Dendritic cell treated with granulocyte-macrophage colony-stimulating factor and Interleukin-4, amounts not matched to agents 40 ng/mL and 50 ng/mL, for 4 days (primary cell): ENCODE measurements around the gene MYH9.
A peak's percentile ranks its signal among the peaks of the same experiment; 100 is the strongest.

Experiments
- H3K27ac Mint-ChIP-seq: one replicate; pipeline ENCODE4 v1.8.0; 2022; ENCODE audit warnings: mild to moderate bottlenecking, mixed read lengths
- H3K27me3 Mint-ChIP-seq: one replicate; pipeline ENCODE4 v1.8.0; 2022; ENCODE audit warnings: mild to moderate bottlenecking, mixed read lengths
- H3K36me3 Mint-ChIP-seq: one replicate; pipeline ENCODE4 v1.8.0; 2022; ENCODE audit warnings: low read depth, mixed read lengths
- H3K4me1 Mint-ChIP-seq: one replicate; pipeline ENCODE4 v1.8.0; 2022; ENCODE audit warnings: low read depth, mixed read lengths
- H3K4me3 Mint-ChIP-seq: one replicate; pipeline ENCODE4 v1.8.0; 2022; ENCODE audit warnings: mild to moderate bottlenecking, moderate library complexity, mixed read lengths
- H3K9me3 Mint-ChIP-seq: one replicate; pipeline ENCODE4 v1.8.0; 2022; ENCODE audit warnings: mixed read lengths
- intact Hi-C: fragments of 100-400 bp; cut with micrococcal nuclease; formaldehyde crosslinking; loops from one replicate; pipeline ENCODE4 v1.15.0; 2022

MYH9 gene

GRCh38 chr22:36325154-36326031, 62.4 kb downstream of the MYH9 start:
- Mint-ChIP-seq H3K27me3 (no peaks in the 10 kb centered on the region), H3K27ac (no peak overlapping the region), H3K4me3 (no peak overlapping the region), H3K36me3 (peaks cover 100% of the 10 kb centered on the region), H3K9me3 (no peaks in the 10 kb centered on the region), H3K4me1 (peaks cover 22% of the 10 kb centered on the region)
- intact Hi-C loops, result no loop called here

- no peaks in the 10 kb centered on the region for H3K9me3 Mint-ChIP-seq
- H3K27me3 Mint-ChIP-seq, result no peaks in the 10 kb centered on the region
- peaks cover 12% of the 10 kb centered on the region for H3K4me1 Mint-ChIP-seq
- peaks cover 100% of the 10 kb centered on the region for H3K36me3 Mint-ChIP-seq
- intact Hi-C loops, result no loop called here
- H3K27ac Mint-ChIP-seq, result no peak overlapping the region
- H3K4me3 Mint-ChIP-seq, result no peak overlapping the region
Observed at GRCh38 chr22:36324414-36324813, 63.4 kb downstream of the MYH9 start.

DNA sequence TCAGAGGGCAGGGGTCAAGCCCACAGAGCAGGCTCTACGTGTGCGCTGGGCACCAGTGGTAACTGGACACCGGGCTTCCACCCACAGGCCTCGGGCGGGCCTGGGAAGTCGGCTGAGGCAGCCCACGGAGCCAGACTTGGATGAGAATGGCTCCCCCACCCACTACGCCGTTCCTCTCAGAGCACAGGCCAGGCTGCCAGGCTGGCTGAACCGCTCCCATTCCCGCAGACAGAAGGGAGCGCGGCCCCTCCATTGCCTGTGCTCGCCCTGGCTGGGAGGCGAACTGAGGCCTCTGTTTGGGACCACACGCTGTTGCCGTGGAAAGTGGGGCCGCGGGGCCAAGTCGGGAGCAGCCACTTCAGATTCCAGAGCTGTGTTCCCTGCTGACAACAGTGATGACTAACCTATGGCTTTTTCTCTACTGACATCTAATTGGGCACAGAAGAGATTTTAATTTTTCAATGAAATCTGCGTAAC, 63.9 kb downstream of the MYH9 start:
- H3K36me3 Mint-ChIP-seq, result peaks cover 100% of the 10 kb centered on the region
- H3K27me3 Mint-ChIP-seq, result no peaks in the 10 kb centered on the region
- intact Hi-C loops, result no loop called here
- H3K9me3 Mint-ChIP-seq, result no peaks in the 10 kb centered on the region
- H3K4me3 Mint-ChIP-seq, result no peak overlapping the region
- no peak overlapping the region for H3K27ac Mint-ChIP-seq
- H3K4me1 Mint-ChIP-seq, result peaks cover 7% of the 10 kb centered on the region

DNA sequence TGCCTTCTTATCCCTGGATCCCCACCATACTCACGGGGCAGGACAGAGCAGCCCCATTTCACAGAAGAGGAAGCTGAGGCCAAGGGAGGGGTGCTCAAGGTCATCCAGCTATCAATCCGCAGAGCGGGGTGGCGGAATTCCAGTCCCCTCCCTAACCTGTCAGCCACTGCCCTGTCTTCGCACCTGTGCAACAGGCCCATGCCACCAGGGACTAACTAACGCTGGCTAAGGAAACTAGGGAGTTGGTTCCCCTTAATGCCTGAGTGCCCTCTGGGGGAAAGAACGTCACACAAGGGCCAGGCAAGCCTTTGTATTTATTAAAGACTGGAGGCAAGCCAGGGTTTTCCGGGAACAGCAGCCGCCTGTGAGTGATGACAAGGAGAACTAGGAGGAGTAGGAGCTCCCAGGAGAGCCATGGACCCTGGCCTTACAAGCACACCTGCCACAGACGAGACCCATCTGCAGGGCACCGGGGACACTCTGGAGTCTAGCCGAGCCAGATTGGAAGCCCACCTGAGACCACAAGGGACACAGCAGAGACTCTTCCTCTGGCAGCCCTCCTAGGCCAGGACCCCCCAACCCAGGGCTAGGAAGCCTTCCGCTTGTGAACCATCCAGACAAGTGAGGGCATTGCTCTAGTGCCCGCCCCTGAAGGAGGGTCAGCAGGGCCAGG, 64.4 kb downstream of the MYH9 start:
- intact Hi-C loops, result no loop called here
- no peaks in the 10 kb centered on the region for H3K9me3 Mint-ChIP-seq
- peaks cover 100% of the 10 kb centered on the region for H3K36me3 Mint-ChIP-seq
- H3K27me3 Mint-ChIP-seq, result no peaks in the 10 kb centered on the region
- H3K27ac Mint-ChIP-seq, result no peak overlapping the region
- peaks cover 1% of the 10 kb centered on the region for H3K4me1 Mint-ChIP-seq
- no peak overlapping the region for H3K4me3 Mint-ChIP-seq

DNA sequence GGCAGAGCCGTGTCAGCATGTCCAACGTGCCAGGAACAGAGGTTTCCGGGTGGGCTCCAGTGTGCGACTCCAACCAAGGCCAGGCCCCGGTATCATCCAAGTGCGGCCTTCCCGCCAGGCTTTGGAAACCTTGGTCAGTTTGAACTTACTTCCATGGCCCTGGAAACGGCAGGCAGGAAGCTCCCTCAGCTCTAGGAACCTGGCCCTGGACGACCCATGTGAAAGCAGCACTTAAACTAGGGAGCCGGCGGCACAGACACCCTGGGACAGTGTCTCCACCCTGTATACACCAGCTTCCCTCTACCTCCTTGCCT, 65.2 kb downstream of the MYH9 start:
- peaks cover 100% of the 10 kb centered on the region for H3K36me3 Mint-ChIP-seq
- no peaks in the 10 kb centered on the region for H3K9me3 Mint-ChIP-seq
- intact Hi-C loops, result no loop called here
- H3K4me1 Mint-ChIP-seq, result no peaks in the 10 kb centered on the region
- no peak overlapping the region for H3K27ac Mint-ChIP-seq
- no peaks in the 10 kb centered on the region for H3K27me3 Mint-ChIP-seq
- no peak overlapping the region for H3K4me3 Mint-ChIP-seq

GRCh38 chr22:36321797-36322601, 65.8 kb downstream of the MYH9 start:
- intact Hi-C loops, result no loop called here
- Mint-ChIP-seq H3K27me3 (no peaks in the 10 kb centered on the region), H3K27ac (no peak overlapping the region), H3K4me3 (no peak overlapping the region), H3K9me3 (no peaks in the 10 kb centered on the region), H3K4me1 (no peaks in the 10 kb centered on the region), H3K36me3 (peaks cover 100% of the 10 kb centered on the region)

DNA sequence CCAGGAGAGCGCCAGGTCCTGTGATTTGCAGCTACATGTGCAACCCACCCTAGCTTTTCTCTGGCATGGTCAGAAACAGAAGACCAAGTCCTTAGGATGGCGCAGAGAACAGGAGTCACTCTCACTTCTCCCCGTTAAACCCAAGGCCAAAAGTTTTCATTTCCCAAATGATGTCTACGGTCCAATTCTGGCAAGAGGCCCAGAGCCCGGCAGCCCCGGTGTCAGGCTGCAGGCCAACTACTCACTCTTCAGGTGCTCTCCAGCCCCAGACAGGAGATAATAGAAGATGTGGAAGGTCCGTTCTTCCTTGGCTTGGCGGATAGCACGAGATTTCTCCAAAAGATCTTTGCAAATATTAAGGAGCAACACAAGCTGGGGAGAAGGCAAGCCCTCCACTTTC, 67.2 kb downstream of the MYH9 start:
- intact Hi-C loops, result no loop called here
- H3K4me1 Mint-ChIP-seq, result no peaks in the 10 kb centered on the region
- H3K9me3 Mint-ChIP-seq, result no peaks in the 10 kb centered on the region
- no peak overlapping the region for H3K4me3 Mint-ChIP-seq
- H3K27me3 Mint-ChIP-seq, result no peaks in the 10 kb centered on the region
- H3K36me3 Mint-ChIP-seq, result peaks cover 100% of the 10 kb centered on the region
- H3K27ac Mint-ChIP-seq, result peak overlapping the region; percentile 3

DNA sequence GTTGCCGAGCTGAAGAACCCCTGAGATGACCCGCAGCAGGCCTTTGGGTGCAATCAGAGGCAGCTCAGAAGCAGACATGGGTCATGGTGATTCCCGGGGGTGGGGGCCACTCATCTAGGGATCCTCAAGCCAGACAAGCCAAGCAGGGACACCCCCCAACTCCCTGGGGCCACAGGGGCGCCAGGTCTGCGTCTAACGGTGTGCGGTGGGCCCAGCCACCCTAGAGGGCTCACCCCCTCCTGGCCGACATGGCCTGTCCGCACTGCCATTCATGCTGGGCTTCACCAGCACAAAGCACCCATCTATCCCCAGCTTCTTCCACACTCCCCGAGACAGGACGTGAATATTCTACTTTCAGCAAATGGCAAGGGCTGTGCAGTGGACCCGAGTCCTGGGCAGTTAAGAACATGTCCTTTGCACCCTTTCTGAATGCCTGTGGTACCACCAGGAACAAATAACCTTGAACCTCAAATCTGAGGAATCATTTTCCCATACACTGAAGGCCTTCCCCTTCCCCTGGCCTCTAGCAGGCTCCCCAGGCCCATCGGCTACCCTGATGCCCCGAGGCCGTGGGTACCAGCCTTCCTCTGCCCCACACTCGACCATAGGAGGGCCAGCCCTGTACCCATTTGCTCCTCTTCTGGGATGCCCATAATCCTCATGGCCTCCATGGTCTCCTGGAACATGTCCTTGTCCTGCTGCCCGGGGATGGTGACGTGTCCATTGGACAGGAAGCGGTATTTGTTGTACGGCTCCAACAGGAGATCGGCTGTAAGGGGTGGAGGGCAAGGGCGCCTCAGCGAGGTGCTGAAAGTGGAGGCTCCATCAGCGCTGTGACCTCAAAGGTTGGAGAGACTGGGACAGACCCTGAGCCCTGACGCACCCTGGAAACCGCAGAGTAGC, 67.9 kb downstream of the MYH9 start:
- H3K4me1 Mint-ChIP-seq, result no peaks in the 10 kb centered on the region

DNA sequence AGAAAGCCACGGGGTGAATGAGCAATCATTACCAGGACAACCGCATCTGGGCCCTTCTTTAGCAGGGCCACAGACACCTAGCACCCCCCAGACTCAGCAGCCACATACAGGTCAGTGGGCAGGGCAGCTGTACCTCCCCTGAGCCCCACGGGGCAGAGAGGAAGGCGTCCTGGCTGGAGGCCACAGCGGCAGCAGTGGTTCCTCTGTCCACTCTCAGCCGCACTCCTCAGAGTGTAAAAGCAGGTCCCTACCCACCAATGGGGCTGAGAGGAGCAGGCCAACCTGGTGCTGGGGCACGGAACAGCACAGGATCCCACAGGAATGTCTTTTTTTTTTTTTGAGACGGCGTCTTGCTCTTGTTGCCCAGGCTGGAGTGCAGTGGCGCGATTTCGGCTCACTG, 69.3 kb downstream of the MYH9 start:
- intact Hi-C loops, result no loop called here
- Mint-ChIP-seq H3K4me3 (no peak overlapping the region), H3K36me3 (peaks cover 100% of the 10 kb centered on the region), H3K9me3 (no peaks in the 10 kb centered on the region), H3K27ac (no peak overlapping the region), H3K27me3 (no peaks in the 10 kb centered on the region), H3K4me1 (no peaks in the 10 kb centered on the region)

More for the DNA sequence above, 67.9 kb downstream of the MYH9 start:
- intact Hi-C loops, result no loop called here
- Mint-ChIP-seq H3K9me3 (no peaks in the 10 kb centered on the region), H3K27ac (peak overlapping the region; percentile 3), H3K27me3 (no peaks in the 10 kb centered on the region), H3K36me3 (peaks cover 100% of the 10 kb centered on the region), H3K4me3 (no peak overlapping the region)

GRCh38 chr22:36317658-36318271, 70.0 kb downstream of the MYH9 start:
- intact Hi-C loops, result no loop called here
- Mint-ChIP-seq H3K27ac (no peak overlapping the region), H3K36me3 (peaks cover 100% of the 10 kb centered on the region), H3K4me1 (no peaks in the 10 kb centered on the region), H3K4me3 (no peak overlapping the region), H3K27me3 (no peaks in the 10 kb centered on the region), H3K9me3 (no peaks in the 10 kb centered on the region)

DNA sequence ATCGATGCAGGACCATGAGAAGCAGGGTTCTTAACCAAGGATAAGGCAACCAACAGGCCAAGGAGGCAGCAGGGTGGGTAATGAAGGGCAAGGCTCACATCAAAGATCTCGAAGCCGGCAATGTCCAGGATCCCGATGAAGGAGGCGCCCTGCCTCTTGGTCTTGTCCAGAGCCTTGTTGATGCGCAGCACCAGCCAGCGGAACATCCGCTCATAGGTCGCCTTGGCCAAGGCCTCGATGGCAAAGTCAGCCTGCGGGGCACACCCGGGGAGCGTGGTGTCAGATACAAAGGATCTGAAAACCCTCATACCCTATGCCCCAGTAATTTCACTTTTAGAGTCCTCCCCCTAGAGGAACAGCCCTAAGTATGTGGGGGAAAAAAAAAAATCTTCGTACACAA, 71.3 kb downstream of the MYH9 start:
- H3K27ac Mint-ChIP-seq, result no peak overlapping the region
- H3K4me3 Mint-ChIP-seq, result no peak overlapping the region
- H3K36me3 Mint-ChIP-seq, result peaks cover 100% of the 10 kb centered on the region
- intact Hi-C loops, result no loop called here
- H3K9me3 Mint-ChIP-seq, result no peaks in the 10 kb centered on the region
- H3K4me1 Mint-ChIP-seq, result no peaks in the 10 kb centered on the region
- no peaks in the 10 kb centered on the region for H3K27me3 Mint-ChIP-seq

DNA sequence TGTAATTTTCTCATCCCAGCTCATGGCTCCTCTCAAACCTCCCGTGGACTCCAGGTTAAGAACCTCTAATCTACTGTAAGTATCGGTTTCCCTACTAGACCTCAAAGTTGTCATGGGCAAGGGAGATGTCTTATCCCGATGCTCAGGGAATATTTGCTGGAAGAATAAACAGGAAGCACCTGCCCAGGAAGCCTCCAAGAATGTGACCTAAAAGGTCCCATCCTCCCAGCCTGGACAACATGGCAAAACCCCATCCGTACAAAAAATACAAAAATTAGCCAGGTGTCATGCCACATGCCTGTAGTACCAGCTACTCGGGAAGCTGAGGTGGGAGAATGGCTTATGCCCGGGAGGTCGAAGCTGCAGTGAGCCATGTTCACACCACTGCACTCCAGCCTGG, 72.4 kb downstream of the MYH9 start:
- intact Hi-C loops, result no loop called here
- Mint-ChIP-seq H3K27me3 (no peaks in the 10 kb centered on the region), H3K9me3 (no peaks in the 10 kb centered on the region), H3K4me1 (no peaks in the 10 kb centered on the region), H3K4me3 (no peak overlapping the region), H3K36me3 (peaks cover 100% of the 10 kb centered on the region), H3K27ac (no peak overlapping the region)
